MM.1S (cell line): ENCODE results near the gene ADAMTSL1.

Experiments
- CTCF ChIP-seq: fragments of 300-600 bp; sonication (generic); IDR thresholded peaks from 2 replicates; pipeline ENCODE4 v1.5.1; 2016; ENCODE audit warnings: antibody characterized with exemption, low read length, mixed read lengths
- EZH2 ChIP-seq: fragments of 300-600 bp; sonication (generic); optimal IDR thresholded peaks from 2 replicates; pipeline ENCODE3; 2017; ENCODE audit warnings: low read depth, mild to moderate bottlenecking, antibody characterized with exemption, low read length, mixed read lengths

GRCh38 chr9:18829873-18830272 is 355.9 kb downstream of the ADAMTSL1 start:
- no peak for TF ChIP-seq CTCF
- TF ChIP-seq EZH2: no peak
